Iris pigment epithelial cell (primary cell): ENCODE results near the gene FLOT1.
A peak's percentile ranks its signal among the peaks of the same experiment; 100 is the strongest.

Source experiments
- DNase-seq: peaks from one replicate; pipeline ENCODE4 v3.0.0-alpha.2; 2011; ENCODE audit warnings: low read depth

The FLOT1 gene

DNA sequence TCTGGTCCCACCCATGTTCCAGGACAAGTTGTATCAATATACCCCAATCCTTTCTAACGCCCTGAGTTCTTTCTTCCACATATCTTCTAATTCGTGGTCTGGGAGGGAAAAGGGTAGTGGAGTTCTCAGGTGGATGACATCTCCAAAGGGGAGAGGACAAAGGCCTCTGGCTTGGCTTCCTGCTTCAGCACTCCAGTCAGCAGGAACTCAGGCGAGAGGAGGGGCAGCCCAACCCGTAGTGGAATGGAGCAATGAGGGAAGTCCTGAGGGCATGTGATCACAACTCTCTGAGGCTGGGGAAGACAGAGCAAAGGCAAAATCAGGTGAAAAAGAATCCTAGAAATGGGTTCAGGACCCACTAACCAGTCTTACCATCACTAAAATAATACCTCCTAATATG is 42.1 kb downstream of the FLOT1 start:
- no peak for DNase-seq

DNA sequence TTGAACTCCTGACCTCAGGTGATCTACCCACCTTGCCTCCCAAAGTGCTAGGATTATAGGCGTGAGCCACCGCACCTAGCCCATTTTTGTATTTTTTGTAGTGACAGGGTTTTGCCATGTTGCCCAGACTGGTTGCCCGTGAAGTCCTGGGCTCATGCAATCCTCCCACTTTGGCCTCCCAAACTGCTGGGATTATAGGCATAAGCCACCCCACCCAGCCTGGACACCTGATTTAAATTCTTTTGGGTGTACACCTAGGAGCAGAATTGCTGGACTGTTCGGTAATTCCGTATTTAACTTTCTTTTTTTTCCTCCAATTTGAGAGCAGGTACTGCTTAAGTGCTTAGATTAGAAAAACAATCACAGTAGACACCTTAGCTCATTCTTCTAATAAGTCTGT is 46.1 kb downstream of the FLOT1 start:
- no peak for DNase-seq

GRCh38 chr6:30691208-30691847 is 51.2 kb downstream of the FLOT1 start:
- no peak for DNase-seq

DNA sequence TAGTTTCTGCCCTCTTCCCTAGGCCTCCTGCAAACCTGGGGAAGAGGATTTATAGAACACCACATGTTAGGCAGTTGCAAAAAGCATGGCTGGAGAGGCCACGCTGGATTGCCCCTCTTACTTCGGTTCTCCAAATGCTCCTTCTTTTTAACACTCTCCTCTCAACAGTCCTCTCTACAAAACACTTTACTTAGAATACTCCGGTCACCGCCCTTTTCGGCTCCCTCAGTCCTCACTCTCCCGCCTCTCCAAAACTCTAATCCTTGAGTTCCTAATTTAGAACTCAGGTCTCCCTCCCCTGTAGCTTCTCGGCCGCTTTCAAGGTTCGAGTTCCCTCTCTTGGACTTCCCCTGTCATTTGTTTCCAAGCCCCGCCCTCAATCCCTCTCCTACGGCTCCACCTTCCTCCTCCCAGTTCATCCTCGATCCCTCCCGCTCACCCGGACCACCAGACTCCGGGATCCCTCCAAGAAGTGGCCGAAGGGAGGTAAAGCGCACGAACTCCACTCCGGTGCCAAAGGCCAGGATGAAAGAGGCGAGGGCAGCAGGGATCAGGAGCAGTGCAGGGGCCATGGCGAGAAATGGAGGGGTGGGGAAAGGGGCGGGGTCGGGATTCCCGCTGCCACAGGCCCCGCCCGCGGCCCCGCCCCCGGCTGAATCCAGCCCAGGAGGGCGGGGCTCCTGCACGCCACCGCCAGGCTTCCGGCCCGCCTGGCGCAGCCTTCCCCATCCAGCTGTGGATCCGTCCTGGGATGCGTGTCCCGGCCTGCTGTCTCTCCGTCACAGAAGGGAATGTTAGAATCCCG is 51.9 kb downstream of the FLOT1 start, which contains the start of gene NRM:
Gene NRM, minus strand, starts transcription at position 582 of the 805 bp plus-strand sequence. Its CDS starts 10 bp downstream, at position 572.
- peak; percentile 71 for DNase-seq

- no peak for DNase-seq
These were observed 52.5 kb downstream of the FLOT1 start for GRCh38 chr6:30689985-30690384.

DNA sequence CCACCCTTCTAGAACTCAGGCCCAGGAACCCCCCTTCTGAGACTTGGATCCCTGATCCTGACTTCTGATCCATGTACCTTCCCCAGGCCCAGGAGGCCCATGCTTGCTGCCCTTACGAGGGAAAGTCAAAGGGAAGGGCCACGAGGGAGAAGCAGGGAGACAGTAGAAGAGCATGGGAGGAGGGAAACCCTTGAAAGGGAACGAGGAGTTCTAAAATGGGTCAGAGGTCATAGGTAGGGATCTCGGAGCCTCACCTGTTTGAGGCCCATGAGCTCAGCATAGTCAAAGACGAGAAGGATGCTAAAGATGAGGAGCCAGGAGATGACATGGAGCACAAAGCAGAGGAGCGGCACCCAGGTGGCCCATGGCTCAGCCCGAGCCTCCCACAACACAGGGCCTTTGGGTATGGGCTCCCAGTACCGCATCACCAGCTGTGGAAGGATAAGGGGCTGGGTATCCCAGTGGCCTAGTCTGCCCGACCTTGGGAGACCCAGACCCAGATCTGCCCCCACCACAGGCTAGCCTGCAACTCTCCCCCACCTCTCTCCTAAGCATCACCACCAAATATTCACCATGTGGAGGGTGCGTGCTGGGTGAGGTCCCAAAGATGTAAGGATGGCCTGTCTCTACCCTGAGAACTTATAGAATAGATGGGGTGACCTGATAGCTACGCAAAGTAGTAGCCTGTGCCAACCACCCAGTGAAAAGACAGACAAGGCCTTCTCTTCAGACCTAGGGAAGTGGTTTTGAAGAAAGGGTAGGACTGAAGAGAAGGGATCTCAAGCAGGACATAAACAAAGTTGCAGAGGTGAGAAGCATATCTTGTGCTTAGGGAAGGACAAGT is 53.2 kb downstream of the FLOT1 start:
- DNase-seq, result no peak

- no peak for DNase-seq
These were observed 53.9 kb downstream of the FLOT1 start for GRCh38 chr6:30688569-30688968.

DNA sequence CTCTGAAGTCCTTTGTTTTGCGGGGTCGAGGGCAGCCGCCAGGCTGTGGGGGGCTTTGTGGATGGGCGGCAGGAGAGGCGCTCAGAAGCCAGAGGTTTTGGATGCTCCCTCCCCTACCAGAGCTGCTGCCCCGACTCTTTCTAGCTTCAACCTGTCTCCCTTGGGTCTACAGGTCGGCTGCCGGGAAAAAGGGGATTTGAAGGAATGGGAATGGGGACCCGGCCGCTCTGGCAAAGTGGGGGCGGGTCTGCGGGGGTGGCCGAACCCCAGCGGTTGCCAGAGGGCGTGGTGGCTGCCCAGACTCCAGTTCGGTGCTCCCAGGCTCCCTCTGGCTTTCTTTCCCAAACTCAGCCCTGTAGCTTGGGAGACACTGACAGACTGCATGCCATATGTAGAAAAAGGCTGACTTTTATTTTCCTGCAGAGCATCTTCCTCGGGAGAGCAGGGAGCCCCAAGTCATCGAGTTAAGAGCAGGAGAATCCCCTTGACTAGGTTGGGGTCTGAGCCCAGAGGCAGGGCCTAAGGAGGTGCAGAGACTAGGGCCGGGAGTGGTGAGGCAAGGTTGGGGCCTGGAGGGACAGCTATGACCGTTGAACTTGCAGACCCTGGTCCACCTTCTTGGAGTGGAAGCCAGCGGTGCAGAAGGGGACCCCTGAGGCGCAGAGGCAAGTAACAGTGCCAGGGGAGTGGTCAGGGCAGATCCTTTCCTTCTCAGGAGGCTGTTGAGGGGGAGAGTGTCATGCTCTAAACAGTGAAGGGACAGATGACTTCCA is 54.6 kb downstream of the FLOT1 start:
- peak; percentile 44 for DNase-seq

DNA sequence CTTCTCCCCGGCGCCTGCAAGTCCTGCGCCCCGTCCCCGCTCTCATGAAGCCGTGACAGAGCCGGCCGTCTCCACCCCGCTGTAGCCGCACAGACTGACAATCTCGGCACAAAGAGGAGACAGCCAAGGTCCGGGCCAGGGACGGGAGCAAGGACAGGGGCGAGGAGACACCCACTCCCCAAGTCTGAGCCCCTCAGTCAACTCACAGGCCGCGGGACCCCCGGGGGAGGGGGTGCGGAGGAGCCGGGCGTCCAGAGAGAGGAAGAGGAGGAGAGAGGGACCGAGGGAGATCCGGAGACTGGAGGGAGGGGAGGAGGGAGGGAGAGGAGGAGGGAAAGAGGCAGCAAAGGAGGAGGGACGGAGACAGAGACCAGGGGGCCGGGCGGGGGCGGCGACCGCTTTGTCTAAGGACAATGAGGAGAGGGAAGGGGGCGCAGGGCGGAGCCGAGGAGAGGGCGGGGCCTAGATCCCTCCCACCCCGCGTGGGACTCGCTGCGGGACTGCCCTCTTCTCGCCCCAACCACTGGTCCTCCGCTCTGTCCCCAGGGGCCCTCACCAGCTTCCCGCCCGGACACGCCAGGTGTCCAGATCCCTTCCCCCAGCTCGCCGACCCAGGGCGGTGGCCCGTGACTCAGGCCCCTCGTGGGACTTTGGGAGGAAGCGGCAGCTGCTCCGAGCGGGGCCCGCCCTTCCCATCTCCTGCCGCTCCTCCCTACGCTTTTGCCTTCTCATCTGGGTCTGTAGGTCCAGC is 55.4 kb downstream of the FLOT1 start:
- peak; percentile 92 for DNase-seq

GRCh38 chr6:30686009-30686907 is 56.2 kb downstream of the FLOT1 start, which contains the start of gene PPP1R18:
PPP1R18 (minus strand) TSS chr6:30686645; CDS start chr6:30686018, 627 bp downstream.
- peak; percentile 65 for DNase-seq

DNA sequence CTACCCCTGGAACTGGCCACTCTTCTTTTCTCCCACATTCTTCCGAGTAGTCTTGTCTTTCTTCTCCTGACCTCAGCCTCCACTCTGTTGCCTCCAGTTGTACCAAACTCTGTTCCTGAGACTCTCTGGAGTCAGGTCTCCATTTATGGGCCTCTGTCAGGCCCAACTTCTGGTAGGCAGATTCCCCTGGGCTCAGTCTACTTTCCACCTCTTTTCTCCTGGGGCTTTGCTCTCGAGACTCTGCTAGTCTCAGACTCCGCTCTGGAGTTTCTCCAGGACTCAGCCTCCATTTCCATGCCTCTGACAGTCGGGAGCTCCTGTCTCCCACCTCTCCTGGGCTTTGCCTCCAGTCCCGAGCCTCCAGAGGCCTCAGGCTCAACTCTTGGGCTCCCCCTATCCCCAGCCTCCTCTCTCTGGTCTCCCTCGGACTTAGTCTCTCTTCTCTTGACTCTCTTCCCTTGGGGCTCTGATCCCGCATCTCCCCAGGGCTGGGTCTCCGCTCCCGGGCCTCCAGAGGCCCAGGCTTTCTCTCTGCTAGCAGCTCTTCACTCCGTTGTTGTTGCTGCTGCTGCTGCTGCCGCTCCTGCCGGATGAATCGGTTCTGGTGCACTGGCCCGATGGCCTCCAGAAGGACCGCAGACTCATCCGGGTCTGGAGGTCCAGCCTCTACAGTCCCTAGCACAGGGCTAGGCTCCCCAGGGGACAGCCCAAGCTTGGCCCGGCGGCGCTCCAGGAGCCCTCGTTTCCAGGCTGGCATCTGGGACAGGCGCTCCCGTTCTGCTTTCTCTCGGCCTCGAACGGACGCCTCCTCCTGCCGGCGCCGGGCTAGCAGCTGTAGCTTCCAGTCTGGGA is 57.1 kb downstream of the FLOT1 start:
- peak; percentile 55 for DNase-seq

DNA sequence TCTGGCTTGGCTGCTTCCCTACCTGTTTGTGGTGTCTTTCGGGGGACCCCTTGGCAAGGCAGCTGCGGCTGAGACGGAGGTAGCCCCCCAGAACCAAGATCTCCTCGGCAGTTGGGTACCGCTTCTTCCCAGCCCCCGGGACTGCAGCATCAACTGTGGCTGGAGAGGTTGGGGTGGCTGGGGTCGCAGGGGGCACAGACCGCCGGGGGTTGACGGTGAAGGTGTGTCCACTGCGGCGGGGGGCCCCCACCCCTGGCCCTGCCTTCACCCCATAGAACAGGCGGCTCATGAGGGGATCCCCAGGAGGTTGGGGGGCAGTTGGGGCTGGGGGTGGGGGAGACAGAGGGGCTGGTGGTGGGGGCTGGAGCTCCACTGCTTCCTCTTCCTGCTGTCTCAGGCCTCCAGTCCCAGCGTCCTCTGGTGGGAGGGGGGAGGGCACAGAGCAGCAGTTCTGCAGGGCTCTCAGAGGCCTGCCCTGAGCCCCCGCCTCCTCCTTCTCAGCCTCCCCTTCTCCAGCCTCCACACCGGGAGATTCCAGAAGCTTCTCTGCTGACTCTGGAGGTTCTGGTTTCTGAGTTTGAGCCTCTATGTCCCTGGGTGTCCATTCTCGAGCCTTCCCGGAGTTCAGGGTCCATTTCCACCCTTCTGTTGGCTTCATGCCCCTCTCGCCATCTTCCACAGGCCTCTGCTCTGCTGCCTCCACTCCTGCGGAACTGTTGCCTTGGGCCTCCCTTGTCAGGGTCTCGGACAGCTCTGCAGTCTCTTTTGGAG is 57.9 kb downstream of the FLOT1 start:
- peak; percentile 58 for DNase-seq

- DNase-seq, result no peak
These were observed 58.5 kb downstream of the FLOT1 start for GRCh38 chr6:30683980-30684338.

GRCh38 chr6:30683183-30683979 is 59.1 kb downstream of the FLOT1 start:
- DNase-seq, result no peak

- DNase-seq, result peak; percentile 93
These were observed 60.1 kb downstream of the FLOT1 start for GRCh38 chr6:30682143-30683117.

GRCh38 chr6:30681766-30682142 is 60.7 kb downstream of the FLOT1 start:
- no peak for DNase-seq
